Coronary artery (tissue), 2 donors: ENCODE measurements around the gene G6PD.
"Not testable (repeated sequence)": the region's sequence is repeated elsewhere in the genome, so short reads cannot be mapped to it uniquely, and the experiment has no call there.

Experiments used
- DNase-seq: peaks from one replicate; pipeline ENCODE4 v3.0.0-alpha.2; 2017; ENCODE audit warnings: low spot score
- H3K27ac ChIP-seq, 2 donors: fragments of 200-600 bp; sonication (generic); one replicate each; pipeline ENCODE4 v1.5.1; 2016 to 2019
- H3K4me3 ChIP-seq: fragments of 200-600 bp; sonication (generic); 2 replicates; pipeline ENCODE4 v1.5.1; 2016; ENCODE audit warnings: mild to moderate bottlenecking, moderate library complexity
- TF ChIP-seq, protein P1 (sequence below): fragments of 200-600 bp; sonication (generic); IDR thresholded peaks from one replicate; pipeline ENCODE4 v1.5.1; 2019; ENCODE audit warnings: antibody characterized with exemption

G6PD gene

GRCh38 chrX:154542723-154543424 is 3.8 kb downstream of the G6PD start:
- Histone ChIP-seq H3K4me3 (peak overlapping the region; percentile 33), H3K27ac (peak overlapping the region; percentile 86 to 91)
- no peak for DNase-seq
- TF ChIP-seq, protein P1, sequence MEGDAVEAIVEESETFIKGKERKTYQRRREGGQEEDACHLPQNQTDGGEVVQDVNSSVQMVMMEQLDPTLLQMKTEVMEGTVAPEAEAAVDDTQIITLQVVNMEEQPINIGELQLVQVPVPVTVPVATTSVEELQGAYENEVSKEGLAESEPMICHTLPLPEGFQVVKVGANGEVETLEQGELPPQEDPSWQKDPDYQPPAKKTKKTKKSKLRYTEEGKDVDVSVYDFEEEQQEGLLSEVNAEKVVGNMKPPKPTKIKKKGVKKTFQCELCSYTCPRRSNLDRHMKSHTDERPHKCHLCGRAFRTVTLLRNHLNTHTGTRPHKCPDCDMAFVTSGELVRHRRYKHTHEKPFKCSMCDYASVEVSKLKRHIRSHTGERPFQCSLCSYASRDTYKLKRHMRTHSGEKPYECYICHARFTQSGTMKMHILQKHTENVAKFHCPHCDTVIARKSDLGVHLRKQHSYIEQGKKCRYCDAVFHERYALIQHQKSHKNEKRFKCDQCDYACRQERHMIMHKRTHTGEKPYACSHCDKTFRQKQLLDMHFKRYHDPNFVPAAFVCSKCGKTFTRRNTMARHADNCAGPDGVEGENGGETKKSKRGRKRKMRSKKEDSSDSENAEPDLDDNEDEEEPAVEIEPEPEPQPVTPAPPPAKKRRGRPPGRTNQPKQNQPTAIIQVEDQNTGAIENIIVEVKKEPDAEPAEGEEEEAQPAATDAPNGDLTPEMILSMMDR, result no peak

- peak; percentile 93 for DNase-seq
- Histone ChIP-seq H3K27ac (peak overlapping the region; percentile 86 to 91), H3K4me3 (peak overlapping the region; percentile 33)
- TF ChIP-seq, protein P1, result no peak
Observed at GRCh38 chrX:154541896-154542722, 4.5 kb downstream of the G6PD start.

GRCh38 chrX:154541589-154541895 is 5.1 kb downstream of the G6PD start:
- H3K4me3 ChIP-seq, result peak overlapping the region; percentile 33

DNA sequence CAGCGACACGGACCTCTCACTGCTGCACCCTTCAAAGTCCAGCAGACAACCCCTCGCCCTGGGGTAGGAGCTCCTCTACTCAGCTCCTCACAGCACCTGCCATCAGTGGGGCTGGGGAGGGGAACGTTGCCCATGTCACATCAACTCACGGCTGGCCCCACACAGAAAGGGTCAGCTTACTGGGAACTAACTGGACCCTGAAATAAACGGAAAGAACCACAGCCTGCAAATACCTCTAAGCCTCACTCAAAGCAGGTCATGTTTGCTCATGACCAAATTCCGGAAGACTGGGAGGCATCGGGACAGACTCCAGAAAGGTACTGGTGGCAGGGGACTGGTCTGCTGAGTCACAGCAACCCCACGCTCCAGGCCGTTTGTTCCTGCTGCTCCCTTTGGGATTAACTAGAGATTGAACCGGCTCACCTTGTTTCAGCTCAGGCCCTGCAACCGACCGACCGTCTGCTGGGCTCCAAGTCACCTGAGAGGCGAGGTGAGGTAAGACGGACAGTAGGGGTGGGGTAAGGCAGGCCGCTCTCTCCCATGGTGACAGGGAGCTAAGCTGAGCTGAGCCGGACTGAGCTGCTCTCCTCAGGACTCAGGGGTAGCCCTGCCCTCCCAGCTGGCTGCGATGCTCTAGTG is 5.6 kb downstream of the G6PD start:
- DNase-seq, result no peak
- Histone ChIP-seq H3K4me3 (no peak overlapping the region), H3K27ac (peak overlapping the region; percentile 86 to 91)
- TF ChIP-seq, protein P1, result no peak

More at GRCh38 chrX:154541589-154541895, 5.1 kb downstream of the G6PD start:
- TF ChIP-seq, protein P1, result no peak
- H3K27ac ChIP-seq, result peak overlapping the region; percentile 86 to 91
- no peak for DNase-seq

DNA sequence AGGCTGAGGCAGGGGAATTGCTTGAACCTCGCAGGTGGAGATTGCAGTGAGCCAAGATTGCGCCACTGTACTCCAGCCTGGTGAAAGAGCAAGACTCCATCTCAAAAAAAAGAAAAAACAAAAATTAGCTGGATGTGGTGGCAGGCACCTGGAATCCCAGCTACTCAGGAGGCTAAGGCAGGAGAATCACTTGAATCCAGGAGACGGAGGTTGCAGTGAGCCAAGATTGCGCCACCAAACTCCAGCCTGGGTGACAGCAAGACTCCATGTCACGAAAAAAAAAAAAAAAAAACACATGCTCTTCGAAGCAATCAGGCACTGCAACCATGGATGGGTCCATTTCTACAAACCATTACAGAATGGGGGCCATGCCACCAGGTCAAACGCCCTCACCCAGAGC is 6.3 kb downstream of the G6PD start:
- DNase-seq, H3K4me3 ChIP-seq: not testable (repeated sequence)
- H3K27ac ChIP-seq, result peak overlapping the region; percentile 86 to 91

GRCh38 chrX:154539077-154539476 is 7.6 kb downstream of the G6PD start:
- no peak for DNase-seq
- TF ChIP-seq, protein P1, result no peak
- Histone ChIP-seq H3K27ac (no peak overlapping the region), H3K4me3 (no peak overlapping the region)

GRCh38 chrX:154535892-154536291 is 10.8 kb downstream of the G6PD start:
- TF ChIP-seq, protein P1, result no peak
- no peak overlapping the region for H3K4me3 ChIP-seq
- H3K27ac ChIP-seq, result no peak overlapping the region
- DNase-seq, result no peak
